HG02981 (cell line): ENCODE data around the gene EGF.
"Not testable (repeated sequence)": the region's sequence is repeated elsewhere in the genome, so short reads cannot be mapped to it uniquely, and the experiment has no call there.

ENCODE experiments used
- ATAC-seq: cut with Tn5 transposase; IDR thresholded peaks from one replicate; pipeline ENCODE4 v1.9.1; 2021; ENCODE audit warnings: mild to moderate bottlenecking, moderate library complexity; ENCODE audit not compliant: unreplicated experiment

EGF gene

DNA sequence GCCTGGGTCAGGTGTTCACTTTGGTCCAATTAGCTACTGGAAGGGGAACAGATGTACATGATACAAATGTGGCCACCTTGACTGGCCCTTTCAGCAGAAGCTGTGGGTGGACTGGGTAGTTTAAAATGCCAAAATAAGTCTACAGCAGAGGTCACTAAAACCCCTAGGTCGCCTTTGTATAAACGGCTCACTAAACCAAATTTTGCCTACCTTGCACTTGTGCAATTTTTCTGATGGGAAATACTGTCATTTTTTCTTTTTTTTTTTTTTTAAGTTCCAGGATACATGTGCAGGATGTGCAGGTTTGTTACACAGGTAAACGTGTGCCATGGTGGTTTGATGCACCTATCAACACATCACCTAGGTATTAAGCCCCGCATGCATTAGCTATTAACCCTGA, 109.8 kb downstream of the EGF start:
- ATAC-seq, result no peak

- no peak for ATAC-seq
Measured at GRCh38 chr4:110025056-110025455, 112.4 kb downstream of the EGF start.

DNA sequence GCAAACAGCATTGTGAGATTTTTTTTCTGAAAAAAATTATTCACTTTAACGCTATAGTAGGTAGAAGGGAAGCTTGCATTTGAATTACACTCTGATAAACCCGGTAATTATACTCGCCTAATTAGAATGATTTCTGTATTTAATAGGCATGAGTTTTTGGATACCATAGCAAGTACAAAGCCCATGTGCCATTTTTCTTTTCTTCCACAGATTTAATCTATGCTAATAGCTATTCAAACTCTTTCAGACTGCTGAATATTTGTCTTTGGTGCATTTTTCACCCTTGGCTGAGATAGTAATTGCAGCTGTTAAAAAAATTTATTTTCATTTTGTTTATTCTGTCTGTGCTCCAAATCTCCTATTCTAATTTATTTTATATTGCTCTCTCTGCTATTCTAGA, 113.0 kb downstream of the EGF start:
- no peak for ATAC-seq

- ATAC-seq, result no peak
Measured at GRCh38 chr4:110032603-110033002, 119.9 kb downstream of the EGF start.

- peak; percentile 2 for ATAC-seq
Measured at GRCh38 chr4:110033355-110034025, 120.8 kb downstream of the EGF start.

DNA sequence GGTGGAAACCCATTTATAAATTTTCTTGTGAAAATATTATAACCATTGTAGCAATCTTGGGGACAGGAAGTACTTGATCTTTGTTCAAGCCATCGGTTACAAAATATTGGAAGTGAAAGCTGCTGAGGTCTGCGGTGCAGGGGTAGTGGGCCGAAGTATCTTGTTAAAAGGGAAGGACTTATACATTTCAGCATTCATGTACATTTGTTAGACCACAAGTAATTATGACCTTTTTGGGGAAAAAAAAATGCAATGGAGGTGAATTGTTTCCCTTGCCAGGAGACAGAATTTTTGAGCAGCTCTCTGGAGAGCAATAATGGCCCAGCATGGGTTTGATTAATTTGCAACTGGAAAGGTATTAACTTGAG, 121.3 kb downstream of the EGF start:
- ATAC-seq, result peak; percentile 98

DNA sequence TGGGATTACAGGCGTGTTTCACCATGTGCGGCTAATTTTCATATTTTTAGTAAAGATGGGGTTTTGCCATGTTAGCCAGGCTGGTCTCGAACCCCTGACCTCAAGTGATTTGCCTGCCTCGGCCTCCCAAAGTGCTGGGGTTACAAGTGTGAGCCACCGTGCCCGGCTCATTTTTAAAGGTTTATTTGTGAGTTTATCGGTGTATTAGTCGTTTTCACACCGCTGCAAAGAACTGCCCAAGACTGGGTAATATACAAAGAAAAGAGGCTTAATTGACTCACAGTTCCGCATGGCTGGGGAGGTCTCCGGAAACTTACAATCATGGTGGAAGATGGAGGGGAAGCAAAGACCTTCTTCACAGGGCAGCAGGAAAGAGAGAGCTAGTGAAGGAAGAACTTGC, 126.5 kb downstream of the EGF start:
- ATAC-seq, result not testable (repeated sequence)

DNA sequence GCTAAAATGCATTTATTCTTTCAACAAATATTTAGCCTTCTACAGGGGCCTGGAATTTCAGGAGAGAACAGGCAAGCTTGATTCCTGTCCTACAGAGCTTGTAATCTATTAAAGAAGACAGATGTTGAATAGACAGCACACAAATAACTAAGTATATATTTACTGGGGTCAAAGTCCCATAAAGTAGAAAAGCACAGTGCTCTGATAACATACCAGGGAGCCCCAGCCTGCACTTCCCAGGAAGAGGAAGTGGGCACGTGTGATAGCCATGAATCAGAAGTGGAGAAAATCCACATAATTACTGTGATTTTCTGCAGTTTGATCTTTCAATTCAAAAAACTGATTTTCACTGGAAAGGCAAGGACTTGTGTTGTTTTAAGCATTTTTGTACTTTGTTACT, 129.1 kb downstream of the EGF start:
- no peak for ATAC-seq

- no peak for ATAC-seq
Measured at GRCh38 chr4:110042545-110043517, 130.1 kb downstream of the EGF start.

DNA sequence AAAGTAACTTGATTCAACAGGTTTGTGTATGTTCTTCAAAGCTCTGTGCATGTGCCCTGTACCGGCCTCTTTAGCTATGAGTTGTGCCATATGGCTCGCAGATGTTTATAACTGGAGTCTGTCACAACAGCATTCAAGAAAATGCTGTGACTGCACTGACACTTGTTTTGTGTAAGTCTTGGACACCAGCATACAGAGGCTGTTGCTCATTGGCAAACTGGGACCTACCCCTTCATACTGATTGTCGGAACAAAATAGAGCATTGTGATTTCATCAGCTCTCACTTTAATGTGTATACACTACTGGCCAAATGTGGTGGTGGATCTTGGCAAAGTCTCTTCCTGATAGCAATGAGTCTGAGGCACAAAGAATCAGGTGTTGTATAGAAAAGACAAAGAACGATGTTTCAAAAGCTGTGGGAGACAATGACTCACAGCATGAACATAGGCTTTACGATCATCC, 133.9 kb downstream of the EGF start:
- ATAC-seq, result no peak

DNA sequence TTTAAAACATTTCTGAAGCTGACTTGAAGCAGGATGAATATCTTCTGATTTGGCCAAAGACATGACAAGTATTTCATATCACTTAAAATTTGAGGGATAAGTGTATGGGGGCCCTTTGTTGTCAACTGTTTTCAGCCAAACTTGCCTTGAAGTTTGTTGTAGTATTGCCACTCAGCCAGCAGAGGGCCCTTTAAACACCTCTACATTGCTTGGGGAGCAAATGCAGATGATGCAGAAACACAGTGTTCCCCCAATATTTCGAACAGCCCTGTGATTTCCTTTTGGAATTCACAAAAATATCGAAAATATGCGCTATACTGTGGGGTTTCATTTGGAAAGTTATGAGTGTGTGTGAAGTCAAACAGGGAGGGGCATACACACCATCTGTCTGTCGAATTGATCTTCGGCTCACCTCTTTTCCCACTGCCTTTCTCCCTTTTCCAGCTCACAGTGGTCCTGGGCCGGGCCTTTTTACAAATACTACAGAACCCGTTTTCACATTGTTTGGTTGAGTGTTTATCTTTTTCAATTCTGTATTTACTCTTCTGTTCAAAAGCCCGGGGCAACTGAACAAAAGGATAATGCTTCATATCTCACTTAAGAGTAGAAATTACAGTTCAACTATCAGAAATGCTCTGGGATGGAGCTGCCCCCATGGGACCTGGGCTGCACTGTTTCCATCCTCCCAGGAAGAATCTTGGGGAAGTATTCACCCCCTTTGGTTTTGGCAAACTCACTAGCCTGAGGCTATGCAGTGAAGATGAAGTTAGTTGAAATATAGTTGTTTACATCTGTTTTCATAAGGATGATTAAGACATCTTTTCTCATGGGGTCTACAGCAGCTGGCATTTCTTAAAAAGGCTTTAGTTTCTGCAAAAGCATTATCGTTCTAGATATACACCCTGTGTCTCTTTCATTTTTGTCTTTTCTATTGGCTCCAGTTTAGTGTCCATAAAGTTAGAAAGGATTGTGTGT, 137.6 kb downstream of the EGF start:
- ATAC-seq, result peak; percentile 57

DNA sequence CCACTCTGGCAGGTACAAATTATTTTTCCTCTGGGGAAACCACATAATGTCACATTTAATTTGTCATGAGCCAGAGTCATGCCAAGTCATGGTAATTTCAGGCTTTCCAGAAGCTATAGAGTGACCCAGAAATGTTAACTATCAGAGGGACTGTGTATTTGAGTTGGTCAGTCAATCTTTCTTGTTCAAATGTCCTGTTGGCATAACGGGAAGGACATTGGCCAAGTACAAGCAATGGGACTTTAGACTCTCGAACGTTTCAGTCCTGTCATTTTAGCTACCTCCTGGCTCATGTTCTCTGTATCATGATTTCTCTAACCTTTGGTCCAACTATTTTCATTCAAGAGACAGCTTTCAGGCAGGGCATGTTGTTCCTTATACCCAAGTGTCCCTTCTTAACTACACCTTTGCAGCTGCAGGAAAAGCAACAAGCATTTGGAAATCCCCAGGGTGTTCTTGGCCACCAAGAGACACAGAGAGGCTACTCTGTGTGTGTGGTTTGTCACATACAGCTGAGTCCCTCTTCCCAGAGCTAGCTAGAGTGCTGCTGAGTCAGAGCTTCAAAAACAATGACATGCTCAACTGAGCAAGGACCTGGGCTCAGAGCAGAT, 142.6 kb downstream of the EGF start:
- peak; percentile 64 for ATAC-seq

GRCh38 chr4:110058677-110059076, 146.0 kb downstream of the EGF start:
- ATAC-seq, result no peak

DNA sequence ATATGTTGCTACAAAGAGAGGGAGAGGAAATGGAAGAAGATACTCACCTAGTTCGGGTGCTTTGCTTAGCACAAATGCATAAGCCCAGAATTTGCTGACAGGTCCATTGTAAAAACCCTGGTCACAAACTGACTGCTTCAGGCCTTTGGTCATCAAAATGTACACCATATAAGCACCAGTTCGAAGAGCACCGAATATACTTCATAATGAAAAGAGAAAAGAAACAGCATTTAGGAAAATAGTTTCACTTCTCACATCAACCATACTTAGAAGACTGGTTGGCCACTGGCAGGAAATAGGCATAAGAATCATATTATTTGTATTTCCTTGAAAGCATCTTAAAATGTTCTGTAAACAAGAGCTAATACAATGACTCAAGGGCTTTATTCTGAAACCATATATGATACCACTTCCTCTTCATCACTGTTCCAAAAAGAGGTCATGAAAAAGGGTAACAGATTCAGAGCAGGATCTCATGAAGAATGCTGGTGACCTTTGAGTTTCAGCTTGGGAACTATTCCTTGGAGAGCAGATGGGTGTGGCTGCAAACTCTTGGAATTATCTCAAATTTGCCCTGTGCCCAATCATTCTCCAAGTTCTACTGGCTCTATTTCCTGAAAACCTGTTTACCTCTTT, 147.0 kb downstream of the EGF start:
- ATAC-seq, result peak; percentile 86

- ATAC-seq, result no peak
Measured at GRCh38 chr4:110061076-110061475, 148.4 kb downstream of the EGF start.
